Nephron progenitor cell (in vitro differentiated cells): ENCODE measurements around the gene TSC2.

Source experiments
- DNase-seq: peaks from one replicate; pipeline ENCODE4 v3.0.0; 2021
- H3K27ac Mint-ChIP-seq: 2 replicates; pipeline ENCODE4 v1.8.0; 2021; ENCODE audit warnings: mild to moderate bottlenecking, moderate library complexity, mixed read lengths
- H3K27me3 Mint-ChIP-seq: 2 replicates; pipeline ENCODE4 v1.8.0; 2021; ENCODE audit warnings: mild to moderate bottlenecking, low read depth, mixed read lengths; ENCODE audit not compliant: poor library complexity
- H3K36me3 Mint-ChIP-seq: 2 replicates; pipeline ENCODE4 v1.8.0; 2021; ENCODE audit warnings: low read depth, mixed read lengths
- H3K4me1 Mint-ChIP-seq: 2 replicates; pipeline ENCODE4 v1.8.0; 2021; ENCODE audit warnings: mixed read lengths
- H3K4me3 Mint-ChIP-seq: 2 replicates; pipeline ENCODE4 v1.8.0; 2021; ENCODE audit warnings: mild to moderate bottlenecking, moderate library complexity, mixed read lengths
- H3K9me3 Mint-ChIP-seq: 2 replicates; pipeline ENCODE4 v1.8.0; 2021; ENCODE audit warnings: mild to moderate bottlenecking, moderate library complexity, mixed read lengths
- CTCF ChIP-seq: fragments of 200-600 bp; sonication (generic); IDR thresholded peaks from 2 replicates; pipeline ENCODE4 v1.5.0; 2021; ENCODE audit warnings: antibody characterized with exemption

Gene TSC2

GRCh38 chr16:2024032-2024420 lies 23.8 kb upstream of the TSC2 start:
- no peaks in the 10 kb centered on the region for H3K36me3 Mint-ChIP-seq
- no peak overlapping the region for H3K27ac Mint-ChIP-seq
- peaks cover 54% of the 10 kb centered on the region for H3K27me3 Mint-ChIP-seq
- no peak for DNase-seq
- no peaks in the 10 kb centered on the region for H3K9me3 Mint-ChIP-seq
- no peak for TF ChIP-seq CTCF
- peak overlapping the region; percentile 67 for H3K4me3 Mint-ChIP-seq
- peaks cover 34% of the 10 kb centered on the region for H3K4me1 Mint-ChIP-seq

- H3K4me1 Mint-ChIP-seq, result peaks cover 35% of the 10 kb centered on the region
Observed at GRCh38 chr16:2025251-2025650, 22.5 kb upstream of the TSC2 start.

GRCh38 chr16:2025878-2026460 lies 21.8 kb upstream of the TSC2 start:
- TF ChIP-seq CTCF, result no peak
- Mint-ChIP-seq H3K27me3 (peaks cover 50% of the 10 kb centered on the region), H3K4me3 (peak overlapping the region; percentile 54), H3K9me3 (no peaks in the 10 kb centered on the region), H3K27ac (no peak overlapping the region), H3K4me1 (peaks cover 35% of the 10 kb centered on the region), H3K36me3 (no peaks in the 10 kb centered on the region)
- no peak for DNase-seq

More at GRCh38 chr16:2025251-2025650, 22.5 kb upstream of the TSC2 start:
- Mint-ChIP-seq H3K4me3 (no peak overlapping the region), H3K27ac (no peak overlapping the region), H3K27me3 (peaks cover 57% of the 10 kb centered on the region), H3K9me3 (no peaks in the 10 kb centered on the region), H3K36me3 (no peaks in the 10 kb centered on the region)
- no peak for TF ChIP-seq CTCF
- DNase-seq, result no peak

- TF ChIP-seq CTCF, result no peak
- Mint-ChIP-seq H3K36me3 (no peaks in the 10 kb centered on the region), H3K27ac (no peak within 1 kb of the TSS), H3K4me3 (peak within 1 kb of the TSS; percentile 80), H3K4me1 (peaks cover 35% of the 10 kb centered on the region), H3K27me3 (peaks cover 44% of the 10 kb centered on the region), H3K9me3 (no peaks in the 10 kb centered on the region)
- DNase-seq, result peak; percentile 62
Observed at GRCh38 chr16:2026461-2027023, 21.2 kb upstream of the TSC2 start, which contains the start of gene NHERF2. NHERF2 (plus strand) TSS chr16:2026902; CDS start chr16:2027006, 104 bp downstream.

GRCh38 chr16:2027024-2028010 lies 20.5 kb upstream of the TSC2 start:
- peaks cover 38% of the 10 kb centered on the region for H3K27me3 Mint-ChIP-seq
- DNase-seq, result no peak
- peak overlapping the region; percentile 80 for H3K4me3 Mint-ChIP-seq
- no peaks in the 10 kb centered on the region for H3K36me3 Mint-ChIP-seq
- H3K9me3 Mint-ChIP-seq, result no peaks in the 10 kb centered on the region
- no peak overlapping the region for H3K27ac Mint-ChIP-seq
- TF ChIP-seq CTCF, result no peak
- peaks cover 37% of the 10 kb centered on the region for H3K4me1 Mint-ChIP-seq
